Measurements from ENCODE around the gene ARID1B. TPM values are rescaled to one million over a fixed set of nuclear protein-coding genes. Genes with fewer than 3 reads are reported as not detected.

The ARID1B gene
- total and polyA plus RNA-seq, 2 of the 13 experiments (the other 11 are each of a cell fraction or from before 2014, with no cell fraction given): 20.1 to 32.6 TPM

DNA sequence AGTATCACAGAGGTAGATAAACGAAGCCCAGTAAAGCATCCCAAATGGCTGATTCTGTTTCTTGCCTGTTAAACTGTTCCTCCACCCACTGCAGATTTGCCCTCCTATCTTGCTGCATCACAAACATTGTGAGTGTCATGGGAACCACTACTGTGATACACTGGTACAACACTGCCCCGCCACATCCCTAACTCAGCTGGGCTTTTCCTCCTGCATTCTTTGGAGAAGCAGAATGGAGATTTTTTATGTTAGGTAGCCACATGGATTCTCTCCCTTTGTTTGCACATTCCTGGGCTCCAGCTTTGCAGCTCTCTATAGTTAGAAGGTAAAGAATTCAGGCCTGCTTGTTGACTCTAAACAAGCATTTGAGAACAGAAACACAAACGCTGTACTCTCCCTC lies 312.1 kb downstream of the ARID1B start:
- in situ Hi-C loops (cut with HindIII; ENCODE audit: extremely low pct_ligation_motif_present, low pct_unique_long_range_greater_than_20kb): no loop called here
- no peak overlapping the region for H3K4me2 ChIP-seq (ENCODE audit: low read depth, low read length)
- H4K20me1 ChIP-seq (ENCODE audit: insufficient read depth, low read length): no peaks in the 10 kb centered on the region
- intact Hi-C loops (cut with micrococcal nuclease; ENCODE audit: unreplicated experiment): no loop called here
- FAIRE-seq (no peak), DNase-seq (ENCODE audit: low spot score) (peak; percentile 73), ATAC-seq (peak; percentile 76)
- no peaks in the 10 kb centered on the region for H3K9me3 ChIP-seq (ENCODE audit: low read length)
- H3K9ac ChIP-seq (ENCODE audit: insufficient read depth, low read depth, low read length): no peak overlapping the region
- H2AFZ ChIP-seq (ENCODE audit: low read length): no peak overlapping the region
- H3K36me3 ChIP-seq (replicated peaks in 1 of 2; ENCODE audit: control insufficient read depth in 1 of 2, insufficient read depth in 2 of 2, low read length in 2 of 2): peaks cover 10 to 49% of the 10 kb centered on the region in 2 experiments; a peak in 4 of 5 replicates
- H3K4me3 ChIP-seq (replicated peaks in 1 of 3; ENCODE audit: insufficient read depth in 1 of 3, low read depth in 2 of 3, low read length in 3 of 3): no peak overlapping the region
- H3K27me3 ChIP-seq (ENCODE audit: control insufficient read depth in 1 of 2, insufficient read depth in 2 of 2, low read length in 2 of 2): no peaks in the 10 kb centered on the region
- ChIA-PET POLR2A (interaction anchor here (0.6 kb wide), 1 partner anchor 27 kb away, joined by 3 read pairs; no protein-coding TSS in a partner anchor), CTCF (ENCODE audit: low intra/inter-chr PET ratio, low total read pairs) (no interaction called here)
- TF ChIP-seq ZBTB1 (CRISPR knock-in tag; IDR thresholded peaks at IDR 0.05; ENCODE audit: borderline replicate concordance) (no peak), RFX1 (IDR thresholded peaks at IDR 0.05) (peak; percentile 29; the same call in 1 of the 2 replicates)
- TF ChIP-seq, protein P1, sequence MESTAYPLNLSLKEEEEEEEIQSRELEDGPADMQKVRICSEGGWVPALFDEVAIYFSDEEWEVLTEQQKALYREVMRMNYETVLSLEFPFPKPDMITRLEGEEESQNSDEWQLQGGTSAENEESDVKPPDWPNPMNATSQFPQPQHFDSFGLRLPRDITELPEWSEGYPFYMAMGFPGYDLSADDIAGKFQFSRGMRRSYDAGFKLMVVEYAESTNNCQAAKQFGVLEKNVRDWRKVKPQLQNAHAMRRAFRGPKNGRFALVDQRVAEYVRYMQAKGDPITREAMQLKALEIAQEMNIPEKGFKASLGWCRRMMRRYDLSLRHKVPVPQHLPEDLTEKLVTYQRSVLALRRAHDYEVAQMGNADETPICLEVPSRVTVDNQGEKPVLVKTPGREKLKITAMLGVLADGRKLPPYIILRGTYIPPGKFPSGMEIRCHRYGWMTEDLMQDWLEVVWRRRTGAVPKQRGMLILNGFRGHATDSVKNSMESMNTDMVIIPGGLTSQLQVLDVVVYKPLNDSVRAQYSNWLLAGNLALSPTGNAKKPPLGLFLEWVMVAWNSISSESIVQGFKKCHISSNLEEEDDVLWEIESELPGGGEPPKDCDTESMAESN (CRISPR knock-in tag; conservative IDR thresholded peaks at IDR 0.05): no peak
- TF ChIP-seq, protein P2, sequence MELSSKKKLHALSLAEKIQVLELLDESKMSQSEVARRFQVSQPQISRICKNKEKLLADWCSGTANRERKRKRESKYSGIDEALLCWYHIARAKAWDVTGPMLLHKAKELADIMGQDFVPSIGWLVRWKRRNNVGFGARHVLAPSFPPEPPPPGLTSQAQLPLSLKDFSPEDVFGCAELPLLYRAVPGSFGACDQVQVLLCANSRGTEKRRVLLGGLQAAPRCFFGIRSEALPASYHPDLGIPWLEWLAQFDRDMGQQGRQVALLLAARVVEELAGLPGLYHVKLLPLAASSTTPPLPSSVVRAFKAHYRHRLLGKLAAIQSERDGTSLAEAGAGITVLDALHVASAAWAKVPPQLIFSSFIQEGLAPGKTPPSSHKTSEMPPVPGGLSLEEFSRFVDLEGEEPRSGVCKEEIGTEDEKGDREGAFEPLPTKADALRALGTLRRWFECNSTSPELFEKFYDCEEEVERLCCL (CRISPR knock-in tag; IDR thresholded peaks at IDR 0.05; ENCODE audit: borderline replicate concordance): no peak
- BruUV-seq (replicated peaks): no TSS peak
- H3K4me1 ChIP-seq (ENCODE audit: insufficient read depth, low read length): peaks cover 12% of the 10 kb centered on the region
- H3K27ac ChIP-seq (ENCODE audit: extremely low read length, insufficient read depth, low read length): no peak overlapping the region
- WGBS (ENCODE audit: low lambda C conversion rate): 74% methylated on average over 3 of the region's 3 CpGs
- H3K79me2 ChIP-seq (ENCODE audit: insufficient read depth, low read length): no peaks in the 10 kb centered on the region

DNA sequence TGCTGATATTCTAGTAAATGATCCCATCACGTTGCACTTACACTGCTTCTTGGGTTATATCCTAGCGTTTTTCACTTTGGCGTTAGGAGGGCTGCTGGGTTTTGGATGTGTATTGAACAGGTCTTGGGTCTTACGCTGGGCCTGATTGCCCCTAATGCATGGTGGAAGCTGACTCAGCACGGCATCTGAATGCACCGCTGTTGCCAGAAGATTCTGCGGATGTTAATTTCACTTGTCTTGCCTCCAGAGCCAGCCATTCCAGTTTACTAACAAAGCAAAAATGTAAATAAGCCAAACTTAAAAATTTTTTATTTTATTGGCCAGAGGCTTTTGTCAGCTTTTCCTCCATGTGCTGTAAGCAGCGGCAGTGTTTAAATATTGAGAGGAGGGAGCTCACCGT lies 312.7 kb downstream of the ARID1B start:
- intact Hi-C loops (cut with micrococcal nuclease; ENCODE audit: unreplicated experiment): no loop called here
- no peaks in the 10 kb centered on the region for H3K27me3 ChIP-seq (ENCODE audit: control insufficient read depth in 1 of 2, insufficient read depth in 2 of 2, low read length in 2 of 2)
- BruUV-seq (replicated peaks): no TSS peak
- H3K27ac ChIP-seq (ENCODE audit: extremely low read length, insufficient read depth, low read length): no peak overlapping the region
- no peak for FAIRE-seq
- POLR2A ChIA-PET: no interaction called here
- H2AFZ ChIP-seq (ENCODE audit: low read length): no peak overlapping the region
- H3K9ac ChIP-seq (ENCODE audit: insufficient read depth, low read depth, low read length): no peak overlapping the region
- H3K9me3 ChIP-seq (ENCODE audit: low read length): no peaks in the 10 kb centered on the region
- no peak overlapping the region for H3K4me2 ChIP-seq (ENCODE audit: low read depth, low read length)
- no peaks in the 10 kb centered on the region for H4K20me1 ChIP-seq (ENCODE audit: insufficient read depth, low read length)
- CTCF ChIA-PET (ENCODE audit: low intra/inter-chr PET ratio, low total read pairs): no interaction called here
- H3K36me3 ChIP-seq (replicated peaks in 1 of 2; ENCODE audit: control insufficient read depth in 1 of 2, insufficient read depth in 2 of 2, low read length in 2 of 2): peaks cover 10 to 46% of the 10 kb centered on the region in 2 experiments; a peak in 4 of 5 replicates
- no peaks in the 10 kb centered on the region for H3K79me2 ChIP-seq (ENCODE audit: insufficient read depth, low read length)
- WGBS (ENCODE audit: low lambda C conversion rate): 96% methylated on average over 9 of the region's 9 CpGs
- in situ Hi-C loops (cut with HindIII; ENCODE audit: extremely low pct_ligation_motif_present, low pct_unique_long_range_greater_than_20kb): no loop called here
- no peak overlapping the region for H3K4me3 ChIP-seq (replicated peaks in 1 of 3; ENCODE audit: insufficient read depth in 1 of 3, low read depth in 2 of 3, low read length in 3 of 3)
- DNase-seq (ENCODE audit: low spot score): no peak
- H3K4me1 ChIP-seq (ENCODE audit: insufficient read depth, low read length): peaks cover 12% of the 10 kb centered on the region
- ATAC-seq: no peak
- TF ChIP-seq ZNF235 (CRISPR knock-in tag; IDR thresholded peaks at IDR 0.05; ENCODE audit: borderline replicate concordance) (no peak), ZNF367 (CRISPR knock-in tag; IDR thresholded peaks at IDR 0.05; ENCODE audit: borderline replicate concordance) (no peak), MAFF (IDR thresholded peaks at IDR 0.05; ENCODE audit: low read depth, low read length) (0 out of 2 replicates have a peak, but pooled peaks have one; percentile 19), PRMT3 (CRISPR knock-in tag; IDR thresholded peaks at IDR 0.05; ENCODE audit: borderline replicate concordance, low read depth) (no peak), MAFK (conservative IDR thresholded peaks at IDR 0.05 in 1 of 2, IDR thresholded peaks at IDR 0.05 in 1 of 2; ENCODE audit: low read length in 2 of 2) (peak; percentile 24 to 58; a peak in 3 of 4 replicates)
- TF ChIP-seq, protein P3, sequence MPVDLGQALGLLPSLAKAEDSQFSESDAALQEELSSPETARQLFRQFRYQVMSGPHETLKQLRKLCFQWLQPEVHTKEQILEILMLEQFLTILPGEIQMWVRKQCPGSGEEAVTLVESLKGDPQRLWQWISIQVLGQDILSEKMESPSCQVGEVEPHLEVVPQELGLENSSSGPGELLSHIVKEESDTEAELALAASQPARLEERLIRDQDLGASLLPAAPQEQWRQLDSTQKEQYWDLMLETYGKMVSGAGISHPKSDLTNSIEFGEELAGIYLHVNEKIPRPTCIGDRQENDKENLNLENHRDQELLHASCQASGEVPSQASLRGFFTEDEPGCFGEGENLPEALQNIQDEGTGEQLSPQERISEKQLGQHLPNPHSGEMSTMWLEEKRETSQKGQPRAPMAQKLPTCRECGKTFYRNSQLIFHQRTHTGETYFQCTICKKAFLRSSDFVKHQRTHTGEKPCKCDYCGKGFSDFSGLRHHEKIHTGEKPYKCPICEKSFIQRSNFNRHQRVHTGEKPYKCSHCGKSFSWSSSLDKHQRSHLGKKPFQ (CRISPR knock-in tag; IDR thresholded peaks at IDR 0.05; ENCODE audit: insufficient replicate concordance): no peak
